ENCODE data around the gene NFX1. TPM values are rescaled to one million over a fixed set of nuclear protein-coding genes. Genes with fewer than 3 reads are reported as not detected.

Gene NFX1
- polyA plus RNA-seq, 3 donors = 4.3 to 26.3 (median 8.1) TPM

- intact Hi-C loops (cut with micrococcal nuclease) = no loop called here
- H3K27ac Mint-ChIP-seq = peak overlapping the region in 1 of 7 donors; percentile 75
These were observed 36.1 kb upstream of the NFX1 start for GRCh38 chr9:33254211-33254610.

GRCh38 chr9:33255014-33255413 lies 35.3 kb upstream of the NFX1 start:
- no peaks in the 10 kb centered on the region for H3K9me3 Mint-ChIP-seq
- peaks cover 84 to 97% of the 10 kb centered on the region in 2 donors for H3K36me3 ChIP-seq (replicated peaks in 1 of 2; ENCODE audit: control insufficient read depth in 1 of 2, insufficient read depth in 2 of 2, low read length in 2 of 2)
- no peaks in the 10 kb centered on the region for H3K27me3 Mint-ChIP-seq (ENCODE audit: low read depth in 3 of 3)
- peaks cover 16% of the 10 kb centered on the region for H4K20me1 ChIP-seq (ENCODE audit: insufficient read depth, low read length)
- no peak overlapping the region for H3K4me2 ChIP-seq (replicated peaks; ENCODE audit: extremely low read depth, low read length, poor library complexity, severe bottlenecking)
- peak overlapping the region in 1 of 7 donors; percentile 71 for H3K27ac Mint-ChIP-seq
- no peak overlapping the region for H3K4me3 ChIP-seq (replicated peaks in 1 of 3; ENCODE audit: low read depth in 2 of 3, low read length in 3 of 3)
- no peaks in the 10 kb centered on the region for H3K4me1 ChIP-seq (ENCODE audit: control insufficient read depth in 1 of 2, insufficient read depth in 2 of 2, low read length in 2 of 2)
- peaks cover 78 to 89% of the 10 kb centered on the region in 2 donors for H3K36me3 Mint-ChIP-seq
- no peak for TF ChIP-seq CTCF (IDR thresholded peaks at IDR 0.05)
- H3K27me3 ChIP-seq (ENCODE audit: control insufficient read depth in 2 of 2, insufficient read depth in 2 of 2, low read length in 2 of 2) = no peaks in the 10 kb centered on the region
- H3K9me3 ChIP-seq (replicated peaks in 1 of 2; ENCODE audit: control insufficient read depth in 1 of 2, insufficient read depth in 1 of 2, low read length in 2 of 2) = no peaks in the 10 kb centered on the region
- H3K9ac ChIP-seq (ENCODE audit: insufficient read depth, low read length, poor library complexity, severe bottlenecking) = no peak overlapping the region
- no peak overlapping the region for H3K27ac ChIP-seq (ENCODE audit: low read depth in 1 of 2, low read length in 2 of 2)
- H3K4me1 Mint-ChIP-seq = peaks cover 2% of the 10 kb centered on the region
- peaks cover 12% of the 10 kb centered on the region for H3K79me2 ChIP-seq (ENCODE audit: insufficient read depth, low read length)
- intact Hi-C loops (cut with micrococcal nuclease) = no loop called here
- over 99% methylated on average over 8 of the region's 8 CpGs for WGBS (ENCODE audit: insufficient coverage)
- H3K4me3 Mint-ChIP-seq = no peak overlapping the region
- no peak overlapping the region for H2AFZ ChIP-seq (ENCODE audit: insufficient read depth, low read depth, low read length, poor library complexity, severe bottlenecking)
- DNase-seq = no peak

More at GRCh38 chr9:33254211-33254610, 36.1 kb upstream of the NFX1 start:
- no peaks in the 10 kb centered on the region for H3K27me3 ChIP-seq (ENCODE audit: control insufficient read depth in 2 of 2, insufficient read depth in 2 of 2, low read length in 2 of 2)
- H3K27ac ChIP-seq (ENCODE audit: low read depth in 1 of 2, low read length in 2 of 2) = peak overlapping the region in 1 of 2 donors; percentile 31
- H2AFZ ChIP-seq (ENCODE audit: insufficient read depth, low read depth, low read length, poor library complexity, severe bottlenecking) = no peak overlapping the region
- H4K20me1 ChIP-seq (ENCODE audit: insufficient read depth, low read length) = peaks cover 9% of the 10 kb centered on the region
- H3K4me2 ChIP-seq (replicated peaks; ENCODE audit: extremely low read depth, low read length, poor library complexity, severe bottlenecking) = no peak overlapping the region
- no peak overlapping the region for H3K4me3 ChIP-seq (replicated peaks in 1 of 3; ENCODE audit: low read depth in 2 of 3, low read length in 3 of 3)
- no peak overlapping the region for H3K4me3 Mint-ChIP-seq
- WGBS (ENCODE audit: insufficient coverage) = 100% methylated on average over 4 of the region's 4 CpGs
- H3K27me3 Mint-ChIP-seq (ENCODE audit: low read depth in 3 of 3) = peaks cover 0 to 1% (median 0%) of the 10 kb centered on the region in 3 donors
- no peak for TF ChIP-seq CTCF (IDR thresholded peaks at IDR 0.05)
- H3K4me1 ChIP-seq (ENCODE audit: control insufficient read depth in 1 of 2, insufficient read depth in 2 of 2, low read length in 2 of 2) = no peaks in the 10 kb centered on the region
- H3K9me3 ChIP-seq (replicated peaks in 1 of 2; ENCODE audit: control insufficient read depth in 1 of 2, insufficient read depth in 1 of 2, low read length in 2 of 2) = no peaks in the 10 kb centered on the region
- no peak overlapping the region for H3K9ac ChIP-seq (ENCODE audit: insufficient read depth, low read length, poor library complexity, severe bottlenecking)
- H3K36me3 ChIP-seq (replicated peaks in 1 of 2; ENCODE audit: control insufficient read depth in 1 of 2, insufficient read depth in 2 of 2, low read length in 2 of 2) = peaks cover 83 to 97% of the 10 kb centered on the region in 2 donors
- H3K36me3 Mint-ChIP-seq = peaks cover 77 to 89% of the 10 kb centered on the region in 2 donors
- no peak for DNase-seq
- H3K79me2 ChIP-seq (ENCODE audit: insufficient read depth, low read length) = peaks cover 8% of the 10 kb centered on the region
- peaks cover 0 to 1% (median 0%) of the 10 kb centered on the region in 7 donors for H3K9me3 Mint-ChIP-seq
- H3K4me1 Mint-ChIP-seq = peaks cover 2% of the 10 kb centered on the region

All from CD14-positive monocyte (primary cell).